MM.1S (cell line): ENCODE data around the gene DCAF17.

Experiments
- DNase-seq: peaks from one replicate; pipeline ENCODE4 v3.0.0-alpha.2; 2015
- H2AFZ ChIP-seq: fragments of 300-600 bp; sonication (generic); 2 replicates; pipeline ENCODE4 v1.6.0; 2016; ENCODE audit warnings: antibody characterized with exemption, low read length
- H3F3A ChIP-seq: fragments of 300-600 bp; sonication (generic); 2 replicates; pipeline ENCODE4 v1.6.1; 2016; ENCODE audit warnings: mild to moderate bottlenecking, antibody characterized with exemption, low read length, moderate library complexity, mixed read lengths; ENCODE audit not compliant: insufficient read depth
- H3K27ac ChIP-seq: fragments of 300-600 bp; sonication (generic); 2 replicates; pipeline ENCODE4 v1.5.1; 2016; ENCODE audit warnings: mild to moderate bottlenecking, low read length
- H3K27me3 ChIP-seq: fragments of 300-600 bp; sonication (generic); replicated peaks from 2 replicates; pipeline ENCODE4 v1.6.0; 2016; ENCODE audit warnings: low read length; ENCODE audit not compliant: insufficient read depth
- H3K36me3 ChIP-seq: fragments of 300-600 bp; sonication (generic); replicated peaks from 2 replicates; pipeline ENCODE4 v1.6.1; 2016; ENCODE audit warnings: mild to moderate bottlenecking, low read length, mixed read lengths; ENCODE audit not compliant: insufficient read depth
- H3K4me1 ChIP-seq: fragments of 300-600 bp; sonication (generic); 2 replicates; pipeline ENCODE4 v1.6.1; 2016; ENCODE audit warnings: low read length, mixed read lengths
- H3K4me2 ChIP-seq: fragments of 300-600 bp; sonication (generic); 2 replicates; pipeline ENCODE4 v1.6.0; 2016; ENCODE audit warnings: low read depth, low read length
- H3K4me3 ChIP-seq: fragments of 300-600 bp; sonication (generic); 2 replicates; pipeline ENCODE4 v1.5.1; 2016; ENCODE audit warnings: low read length, mixed read lengths
- H3K79me2 ChIP-seq: fragments of 300-600 bp; sonication (generic); 2 replicates; pipeline ENCODE4 v1.6.1; 2016; ENCODE audit warnings: mixed run types, low read length, mixed read lengths
- H3K9ac ChIP-seq: fragments of 300-600 bp; sonication (generic); 2 replicates; pipeline ENCODE4 v1.6.1; 2016; ENCODE audit warnings: low read length, mixed read lengths
- H3K9me2 ChIP-seq: fragments of 300-600 bp; sonication (generic); replicated peaks from 2 replicates; pipeline ENCODE4 v1.6.1; 2016; ENCODE audit warnings: mild to moderate bottlenecking, low read length, mixed read lengths; ENCODE audit not compliant: insufficient read depth
- H3K9me3 ChIP-seq: fragments of 300-600 bp; sonication (generic); replicated peaks from 2 replicates; pipeline ENCODE4 v1.6.1; 2016; ENCODE audit warnings: mild to moderate bottlenecking, low read length, mixed read lengths; ENCODE audit not compliant: insufficient read depth
- H4K20me1 ChIP-seq: fragments of 300-600 bp; sonication (generic); 2 replicates; pipeline ENCODE4 v1.6.1; 2016; ENCODE audit warnings: mild to moderate bottlenecking, low read length, moderate library complexity, mixed read lengths; ENCODE audit not compliant: insufficient read depth
- CTCF ChIP-seq: fragments of 300-600 bp; sonication (generic); IDR thresholded peaks from 2 replicates; pipeline ENCODE4 v1.5.1; 2016; ENCODE audit warnings: antibody characterized with exemption, low read length, mixed read lengths
- EZH2 ChIP-seq: fragments of 300-600 bp; sonication (generic); optimal IDR thresholded peaks from 2 replicates; pipeline ENCODE3; 2017; ENCODE audit warnings: low read depth, mild to moderate bottlenecking, antibody characterized with exemption, low read length, mixed read lengths
- EZH2phosphoT487 ChIP-seq: fragments of 300-600 bp; sonication (generic); IDR thresholded peaks from 2 replicates; pipeline ENCODE4 v1.6.1; 2018; ENCODE audit warnings: antibody characterized with exemption, low read length

The DCAF17 gene

GRCh38 chr2:171431677-171432167 is 2.3 kb upstream of the DCAF17 start:
- no peaks in the 10 kb centered on the region for H4K20me1 ChIP-seq
- H3K4me1 ChIP-seq: peaks cover 13% of the 10 kb centered on the region
- H3K79me2 ChIP-seq: peaks cover 37% of the 10 kb centered on the region
- H3K4me2 ChIP-seq: no peak overlapping the region
- no peak for DNase-seq
- no peaks in the 10 kb centered on the region for H3K36me3 ChIP-seq
- H3K4me3 ChIP-seq: no peak overlapping the region
- TF ChIP-seq EZH2: no peak
- H3K27ac ChIP-seq: no peak overlapping the region
- no peak overlapping the region for H2AFZ ChIP-seq
- H3K9ac ChIP-seq: no peak overlapping the region
- no peaks in the 10 kb centered on the region for H3K9me3 ChIP-seq
- H3F3A ChIP-seq: peaks cover 19% of the 10 kb centered on the region
- no peaks in the 10 kb centered on the region for H3K9me2 ChIP-seq
- H3K27me3 ChIP-seq: no peaks in the 10 kb centered on the region

DNA sequence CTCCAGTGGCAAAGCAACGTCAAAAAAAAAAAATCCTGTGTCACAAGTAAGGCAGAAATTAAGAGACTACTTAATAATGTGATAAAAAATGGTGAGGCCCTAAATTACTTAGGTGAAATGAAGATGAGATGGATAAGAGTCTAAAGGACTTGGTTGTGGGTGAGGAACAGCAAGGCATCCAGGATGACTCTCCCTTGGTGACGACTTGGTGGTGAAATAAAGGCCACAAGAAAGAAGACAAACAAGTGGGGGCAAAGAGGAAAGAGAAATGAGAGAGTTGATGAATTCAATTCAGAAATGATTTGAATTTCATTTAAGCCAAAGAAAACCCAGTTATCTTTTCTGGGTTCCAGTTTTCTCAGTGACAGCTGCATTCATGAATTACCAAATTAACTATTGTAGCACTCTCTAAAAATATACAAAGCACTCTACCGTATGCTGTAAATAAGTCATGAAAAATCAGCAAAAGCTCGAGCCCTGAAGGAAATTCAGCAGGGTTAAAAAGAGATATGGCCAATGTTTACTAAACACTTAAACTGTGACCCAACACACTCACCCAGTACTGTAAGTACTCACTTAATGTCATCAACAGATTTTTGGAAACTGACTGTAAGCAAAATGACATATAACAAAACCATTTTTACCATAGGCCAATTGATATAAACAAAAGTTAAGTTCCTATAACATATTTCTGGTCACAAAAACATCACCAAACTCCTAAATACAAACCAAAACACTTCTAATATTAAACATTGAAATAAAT is 1.6 kb upstream of the DCAF17 start:
- peak overlapping the region; percentile 77; the same call in 1 of the 2 replicates for H3K9ac ChIP-seq
- no peak for DNase-seq
- peak overlapping the region; percentile 91 for H3K4me2 ChIP-seq
- H2AFZ ChIP-seq: peak overlapping the region; percentile 85
- peaks cover 13% of the 10 kb centered on the region for H3K4me1 ChIP-seq
- no peaks in the 10 kb centered on the region for H3K36me3 ChIP-seq
- no peaks in the 10 kb centered on the region for H3K9me3 ChIP-seq
- H3F3A ChIP-seq: peaks cover 19% of the 10 kb centered on the region
- no peak for TF ChIP-seq EZH2
- TF ChIP-seq EZH2phosphoT487: no peak
- no peak for TF ChIP-seq CTCF
- no peaks in the 10 kb centered on the region for H3K9me2 ChIP-seq
- H3K79me2 ChIP-seq: peaks cover 36% of the 10 kb centered on the region
- H4K20me1 ChIP-seq: no peaks in the 10 kb centered on the region
- H3K27ac ChIP-seq: no peak overlapping the region
- peak overlapping the region; percentile 80 for H3K4me3 ChIP-seq
- H3K27me3 ChIP-seq: no peaks in the 10 kb centered on the region

DNA sequence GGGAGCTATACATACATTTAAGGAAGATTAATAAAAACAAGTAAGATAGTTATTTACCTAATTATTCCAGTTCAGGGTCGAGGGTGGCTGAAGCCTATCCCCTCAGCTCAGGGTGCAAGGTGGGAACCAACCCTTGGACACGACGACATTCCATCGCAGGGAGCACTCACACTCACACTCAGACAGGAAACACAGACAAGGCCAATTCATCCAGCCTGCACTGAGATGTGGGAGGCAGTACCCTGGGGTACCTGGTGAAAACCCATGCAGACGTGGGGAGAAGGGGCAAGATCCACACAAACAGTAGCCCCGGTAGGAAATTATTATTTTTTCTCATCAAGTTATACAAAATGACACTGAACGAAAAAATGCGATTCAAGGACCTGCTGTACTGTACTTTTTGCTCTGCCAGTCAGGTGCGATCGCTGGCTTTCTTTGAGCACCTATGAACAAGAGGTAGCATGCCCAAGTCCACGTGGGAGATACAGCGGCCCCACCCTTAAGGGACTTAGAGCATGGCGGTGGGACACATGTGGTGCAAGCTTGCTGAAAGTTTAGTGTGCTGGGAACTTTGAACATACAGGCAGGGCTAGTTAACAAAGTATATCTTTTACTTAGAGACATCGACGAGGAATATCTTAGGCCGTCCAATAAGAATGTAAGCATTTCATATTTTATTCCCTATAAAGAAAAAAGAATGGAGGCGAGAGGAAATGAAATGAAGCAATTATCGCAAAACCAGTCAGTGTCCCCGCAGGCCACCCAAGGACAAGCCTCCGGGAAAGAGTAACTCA is 860 bp upstream of the DCAF17 start:
- TF ChIP-seq EZH2: no peak
- no peak for TF ChIP-seq CTCF
- TF ChIP-seq EZH2phosphoT487: no peak
- Histone ChIP-seq H3F3A (peaks cover 19% of the 10 kb centered on the region), H4K20me1 (no peaks in the 10 kb centered on the region), H3K4me2 (peak overlapping the region; percentile 91), H3K79me2 (peaks cover 33% of the 10 kb centered on the region), H2AFZ (peak overlapping the region; percentile 85), H3K9ac (peak overlapping the region; percentile 77), H3K27ac (peak overlapping the region; percentile 99), H3K4me1 (peaks cover 13% of the 10 kb centered on the region), H3K9me3 (no peaks in the 10 kb centered on the region), H3K4me3 (peak overlapping the region; percentile 80), H3K36me3 (no peaks in the 10 kb centered on the region), H3K9me2 (no peaks in the 10 kb centered on the region), H3K27me3 (no peaks in the 10 kb centered on the region)
- DNase-seq: peak; percentile 74
